H1 (cell line): Measurements from ENCODE around the gene PPP1R3E. TPM values are rescaled to one million over a fixed set of nuclear protein-coding genes. Genes with fewer than 3 reads are reported as not detected.

Experiments
- CTCF ChIA-PET: fragments of 300-600 bp; sonication (Branson Sonifier 250); formaldehyde crosslinking; loops from one replicate; lab custom pipeline; 2021; ENCODE audit not compliant: partially characterized antibody; lab: Charles Lee
- POLR2A ChIA-PET: fragments of 300-600 bp; sonication (Branson Sonifier 250); formaldehyde crosslinking; loops from one replicate; lab custom pipeline; 2021; ENCODE audit warnings: inconsistent platforms; ENCODE audit not compliant: partially characterized antibody; lab: Charles Lee
- DNase-seq, 2 experiments: peaks; one replicate each; pipeline versions ENCODE4 v3.0.0 to v3.0.0-alpha.2; 2010 to 2022; ENCODE audit warnings: low spot score in 2 of 2, low read depth in 1 of 2, mixed read lengths in 1 of 2
- FAIRE-seq: peaks from 2 replicates; lab custom pipeline; 2011; peaks lifted over from hg19 to GRCh38; lab: Jason Lieb, UNC
- H2AFZ ChIP-seq: 2 replicates; pipeline ENCODE4 v1.8.1; 2012; ENCODE audit warnings: low read length, inconsistent platforms
- H2AK5ac ChIP-seq: 2 replicates; pipeline ENCODE4 v1.6.1; 2013; ENCODE audit warnings: low read depth, low read length
- H2BK120ac ChIP-seq: replicated peaks from 2 replicates; pipeline ENCODE3; 2013; ENCODE audit warnings: low read depth, low read length, inconsistent platforms
- H2BK12ac ChIP-seq: 2 replicates; pipeline ENCODE4 v1.6.1; 2013; ENCODE audit warnings: low read depth, low read length
- H2BK15ac ChIP-seq: 2 replicates; pipeline ENCODE4 v1.6.1; 2013; ENCODE audit warnings: low read length
- H2BK20ac ChIP-seq: 2 replicates; pipeline ENCODE4 v1.6.1; 2013; ENCODE audit warnings: low read length
- H2BK5ac ChIP-seq: 2 replicates; pipeline ENCODE4 v1.6.1; 2013; ENCODE audit warnings: low read depth, low read length
- H3K14ac ChIP-seq: 2 replicates; pipeline ENCODE4 v1.6.1; 2013; ENCODE audit warnings: inconsistent platforms; ENCODE audit not compliant: insufficient read length
- H3K18ac ChIP-seq: 2 replicates; pipeline ENCODE4 v1.6.1; 2013; ENCODE audit warnings: low read length; ENCODE audit errors: extremely low read depth
- H3K23ac ChIP-seq: 2 replicates; pipeline ENCODE4 v1.6.1; 2013; ENCODE audit warnings: inconsistent platforms; ENCODE audit not compliant: insufficient read length
- H3K23me2 ChIP-seq: 2 replicates; pipeline ENCODE4 v1.6.1; 2013; ENCODE audit warnings: low read depth, low read length
- H3K27ac ChIP-seq: 2 replicates; pipeline ENCODE4 v1.6.1; 2011; ENCODE audit warnings: low read depth, low read length, inconsistent platforms
- H3K27me3 ChIP-seq, 4 experiments: replicated peaks in 1 of 4; 1 replicate in 1 of 4; 2 replicates in 3 of 4; pipeline versions ENCODE4 v1.6.1 to v1.8.1; 2011 to 2013; ENCODE audit warnings: low read length in 3 of 4, mild to moderate bottlenecking in 3 of 4, inconsistent platforms in 2 of 4, mixed read lengths in 2 of 4, moderate library complexity in 1 of 4; ENCODE audit not compliant: control insufficient read depth in 3 of 4, insufficient read depth in 3 of 4; ENCODE audit errors: extremely low read depth in 1 of 4
- H3K36me3 ChIP-seq, 4 experiments: 2 replicates each; pipeline versions ENCODE4 v1.6.1 to v1.8.1; 2011 to 2013; ENCODE audit warnings: mild to moderate bottlenecking in 4 of 4, low read length in 3 of 4, moderate library complexity in 2 of 4, control low read depth in 1 of 4, inconsistent platforms in 1 of 4; ENCODE audit not compliant: insufficient read depth in 4 of 4, control insufficient read depth in 2 of 4
- H3K4ac ChIP-seq: replicated peaks from 2 replicates; pipeline ENCODE3; 2013; ENCODE audit warnings: low read length, low read depth, mixed read lengths, inconsistent platforms; ENCODE audit not compliant: insufficient read length
- H3K4me1 ChIP-seq, 4 experiments: replicated peaks in 1 of 4; 1 replicate in 1 of 4; 2 replicates in 3 of 4; pipeline versions ENCODE4 v1.6.1 to v1.8.1; 2011 to 2013; ENCODE audit warnings: low read length in 3 of 4, inconsistent platforms in 2 of 4, mixed read lengths in 1 of 4; ENCODE audit not compliant: insufficient read depth in 4 of 4, control insufficient read depth in 3 of 4
- H3K4me2 ChIP-seq, 2 experiments: 2 replicates each; pipeline versions ENCODE4 v1.6.1 to v1.8.1; 2011 to 2013; ENCODE audit warnings: low read depth in 2 of 2, low read length in 2 of 2, control low read depth in 1 of 2, inconsistent platforms in 1 of 2, mild to moderate bottlenecking in 1 of 2; ENCODE audit not compliant: insufficient read depth in 1 of 2
- H3K4me3 ChIP-seq, 4 experiments: fragments of 200-600, 300-600 bp in 1 of 4; sonication (generic), shearing (Covaris generic), sonication (Bioruptor Twin) in 1 of 4; 2 replicates each; pipeline versions ENCODE4 v1.5.1 to v1.8.1; 2011 to 2016; ENCODE audit warnings: low read length in 4 of 4, low read depth in 3 of 4, control low read depth in 2 of 4, inconsistent platforms in 2 of 4, mild to moderate bottlenecking in 2 of 4, mixed read lengths in 1 of 4, moderate library complexity in 1 of 4; ENCODE audit not compliant: insufficient read depth in 2 of 4; ENCODE audit errors: extremely low read depth in 1 of 4
- H3K56ac ChIP-seq: replicated peaks from 2 replicates; pipeline ENCODE3; 2013; ENCODE audit warnings: low read depth, mild to moderate bottlenecking, mixed read lengths, low read length, inconsistent platforms; ENCODE audit not compliant: insufficient read length
- H3K79me1 ChIP-seq: 2 replicates; pipeline ENCODE4 v1.6.1; 2013; ENCODE audit warnings: low read depth, low read length, control low read depth
- H3K79me2 ChIP-seq, 2 experiments: 2 replicates each; pipeline versions ENCODE4 v1.6.1 to v1.8.1; 2012 to 2013; ENCODE audit warnings: low read length in 2 of 2, mild to moderate bottlenecking in 2 of 2, inconsistent platforms in 1 of 2; ENCODE audit not compliant: insufficient read depth in 2 of 2, control insufficient read depth in 1 of 2
- H3K9ac ChIP-seq, 4 experiments: replicated peaks in 1 of 4; 1 replicate in 1 of 4; 2 replicates in 3 of 4; pipeline versions ENCODE4 v1.6.1 to v1.8.1; 2011 to 2013; ENCODE audit warnings: low read depth in 3 of 4, low read length in 3 of 4, control low read depth in 2 of 4, mild to moderate bottlenecking in 2 of 4, moderate library complexity in 2 of 4, inconsistent platforms in 1 of 4; ENCODE audit errors: extremely low read depth in 1 of 4
- H3K9me3 ChIP-seq, 2 experiments: 2 replicates each; pipeline versions ENCODE4 v1.6.1 to v1.8.1; 2012 to 2013; ENCODE audit warnings: mild to moderate bottlenecking in 2 of 2, moderate library complexity in 2 of 2, control low read depth in 1 of 2, inconsistent platforms in 1 of 2, low read depth in 1 of 2, low read length in 1 of 2, mixed read lengths in 1 of 2; ENCODE audit not compliant: insufficient read depth in 2 of 2
- H4K20me1 ChIP-seq, 2 experiments: replicated peaks in 1 of 2; 2 replicates each; pipeline versions ENCODE3 to v1.8.1; 2011 to 2013; ENCODE audit warnings: inconsistent platforms in 2 of 2, low read length in 2 of 2, mild to moderate bottlenecking in 1 of 2; ENCODE audit not compliant: insufficient read depth in 2 of 2, control insufficient read depth in 1 of 2
- H4K5ac ChIP-seq: 2 replicates; pipeline ENCODE4 v1.6.1; 2013; ENCODE audit warnings: low read length, low read depth, mixed read lengths, inconsistent platforms; ENCODE audit not compliant: insufficient read length
- H4K8ac ChIP-seq: 2 replicates; pipeline ENCODE4 v1.8.0; 2013; ENCODE audit warnings: mild to moderate bottlenecking, moderate library complexity, low read length, inconsistent platforms; ENCODE audit not compliant: insufficient read depth; ENCODE audit errors: extremely low read depth
- H4K91ac ChIP-seq: replicated peaks from 2 replicates; pipeline ENCODE3; 2013; ENCODE audit warnings: low read length, mixed read lengths, inconsistent platforms; ENCODE audit not compliant: insufficient read length
- BACH1 ChIP-seq: IDR thresholded peaks from 2 replicates; pipeline ENCODE4 v1.6.1; 2012; ENCODE audit warnings: low read length, improper control_type of control experiment
- CTCF ChIP-seq, 3 experiments: IDR thresholded peaks; 1 replicate in 2 of 3; 2 replicates in 1 of 3; pipeline versions ENCODE4 v1.5.1 to v1.6.1; 2011; ENCODE audit warnings: low read length in 3 of 3, mild to moderate bottlenecking in 3 of 3, inconsistent platforms in 2 of 3, low read depth in 1 of 3, moderate library complexity in 1 of 3; ENCODE audit not compliant: insufficient read depth in 1 of 3; ENCODE audit errors: control extremely low read depth in 1 of 3
- GTF2F1 ChIP-seq: IDR thresholded peaks from 2 replicates; pipeline ENCODE4 v1.6.1; 2012; ENCODE audit warnings: low read depth, low read length, improper control_type of control experiment, borderline replicate concordance
- RXRA ChIP-seq: IDR thresholded peaks from 2 replicates; pipeline ENCODE4 v1.6.1; 2011; ENCODE audit warnings: low read depth, mild to moderate bottlenecking, low read length, moderate library complexity; ENCODE audit not compliant: insufficient read depth
- SIRT6 ChIP-seq: IDR thresholded peaks from one replicate; pipeline ENCODE4 v1.7.1; 2012; ENCODE audit warnings: low read length, inconsistent platforms
- SRF ChIP-seq: IDR thresholded peaks from 2 replicates; pipeline ENCODE4 v1.6.1; 2011; ENCODE audit warnings: mild to moderate bottlenecking, low read depth, low read length, moderate library complexity
- TCF12 ChIP-seq: IDR thresholded peaks from 2 replicates; pipeline ENCODE4 v1.6.1; 2011; ENCODE audit warnings: low read depth, mild to moderate bottlenecking, low read length
- TEAD4 ChIP-seq: IDR thresholded peaks from 2 replicates; pipeline ENCODE4 v1.6.1; 2012; ENCODE audit warnings: low read depth, low read length, inconsistent platforms, mixed read lengths
- WGBS, 2 experiments: shearing (Covaris generic) in 1 of 2; methylation state at CpG; one replicate each; pipeline versions ENCODE4 v1.1.6 to v1.1.7; 2013 to 2015; ENCODE audit warnings: low lambda C conversion rate in 2 of 2, mixed read lengths in 2 of 2, inconsistent platforms in 1 of 2, low coverage in 1 of 2, missing lambda C conversion rate in 1 of 2; ENCODE audit not compliant: insufficient replicate concordance in 2 of 2, insufficient coverage in 1 of 2, insufficient read length in 1 of 2; ENCODE audit errors: extremely low coverage in 1 of 2, missing lambda C conversion rate in 1 of 2; 5-methylcytosine and 5-hydroxymethylcytosine counted together
- polyA plus RNA-seq, 7 experiments: library from polyadenylated mRNA; depleted of rRNA in 3 of 7; stranded (reverse) in 5 of 7; unstranded in 2 of 7; fragments of >200 nt in 5 of 7; fragments of 200-250 nt in 2 of 7; gene quantifications; 1 replicate in 5 of 7; 2 replicates in 1 of 7; 4 replicates in 1 of 7; pipeline versions ENCODE4 v1.2.1 to v1.2.3, GENCODE V29; 2011 to 2013; ENCODE audit warnings: missing spikeins in 2 of 7, mixed read lengths in 2 of 7
- total RNA-seq: library from RNA; stranded (reverse); fragmentation: NEBNext Ultra II Directional; extraction: Animal tissue kit (Norgen Biotek cat#: 25700); gene quantifications from 2 replicates; pipeline ENCODE4 v1.2.1, GENCODE V29; 2021

The PPP1R3E gene
- total and polyA plus RNA-seq, 2 of the 8 experiments (the other 6 are each of a cell fraction or from before 2014, with no cell fraction given) = 4.4 to 4.7 TPM

GRCh38 chr14:23286902-23287479 lies 15.7 kb downstream of the PPP1R3E start:
- Histone ChIP-seq H2BK20ac (no peak overlapping the region), H3K4me1 (no peaks in the 10 kb centered on the region), H3K9me3 (no peaks in the 10 kb centered on the region), H2BK15ac (no peak overlapping the region), H3K9ac (peak overlapping the region in 1 of 4 experiments; percentile 6; a peak in 3 of 7 replicates), H3K23me2 (peaks cover 7% of the 10 kb centered on the region; the same call in 1 of the 2 replicates), H3K79me2 (peaks cover 0 to 5% of the 10 kb centered on the region in 2 experiments; a peak in 1 of 4 replicates), H3K4ac (no peak overlapping the region), H4K5ac (no peak overlapping the region), H2AFZ (no peak overlapping the region), H3K27me3 (peaks cover 16 to 39% (median 36%) of the 10 kb centered on the region in 4 experiments), H3K56ac (no peak overlapping the region), H3K23ac (no peak overlapping the region), H2BK12ac (no peak overlapping the region), H2BK5ac (no peak overlapping the region), H3K4me3 (peak overlapping the region; percentile 69 to 98 (median 78); a peak in 7 of 8 replicates), H4K91ac (no peak overlapping the region), H3K4me2 (peak overlapping the region; percentile 72 to 78), H4K20me1 (peaks cover under 1 to 5% of the 10 kb centered on the region in 2 experiments), H2BK120ac (no peak overlapping the region), H4K8ac (no peak overlapping the region), H3K36me3 (no peaks in the 10 kb centered on the region), H3K18ac (no peak overlapping the region), H3K27ac (no peak overlapping the region), H3K14ac (no peak overlapping the region), H3K79me1 (no peaks in the 10 kb centered on the region), H2AK5ac (no peak overlapping the region)
- POLR2A ChIA-PET = interaction anchor here (0.7 to 2.3 kb wide), 9 partner anchors 10 to 167 kb away, joined by 3 to 11 read pairs (median 5); partner anchors contain the start of genes BCL2L2, EFS, PABPN1 and PPP1R3E
- CTCF ChIA-PET = interaction anchor here (0.6 to 4.0 kb wide), 8 partner anchors 10 to 218 kb away, joined by 3 to 21 read pairs (median 4); no protein-coding TSS in a partner anchor
- DNase-seq = no peak
- TF ChIP-seq RXRA (no peak), SIRT6 (no peak), GTF2F1 (no peak), SRF (no peak), TCF12 (no peak), TEAD4 (no peak), BACH1 (no peak), CTCF (IDR thresholded peaks at IDR 0.05; ENCODE audit: control extremely low read depth in 1 of 3, insufficient read depth in 1 of 3, low read depth in 1 of 3, low read length in 3 of 3) (no peak)
- no peak for FAIRE-seq
- 70% methylated on average over 6 of the region's 6 CpGs; no CpG with 5 or more reads in 1 of the 2 experiments for WGBS, 2 experiments
